IPS-11a (cell line): Measurements from ENCODE around the gene TRPC4.
A peak's percentile ranks its signal among the peaks of the same experiment; 100 is the strongest.

Experiments
- H3K4me3 ChIP-seq: one replicate; pipeline ENCODE4 v1.5.1; 2013; ENCODE audit warnings: low read depth, low read length, control low read depth

The TRPC4 gene

DNA sequence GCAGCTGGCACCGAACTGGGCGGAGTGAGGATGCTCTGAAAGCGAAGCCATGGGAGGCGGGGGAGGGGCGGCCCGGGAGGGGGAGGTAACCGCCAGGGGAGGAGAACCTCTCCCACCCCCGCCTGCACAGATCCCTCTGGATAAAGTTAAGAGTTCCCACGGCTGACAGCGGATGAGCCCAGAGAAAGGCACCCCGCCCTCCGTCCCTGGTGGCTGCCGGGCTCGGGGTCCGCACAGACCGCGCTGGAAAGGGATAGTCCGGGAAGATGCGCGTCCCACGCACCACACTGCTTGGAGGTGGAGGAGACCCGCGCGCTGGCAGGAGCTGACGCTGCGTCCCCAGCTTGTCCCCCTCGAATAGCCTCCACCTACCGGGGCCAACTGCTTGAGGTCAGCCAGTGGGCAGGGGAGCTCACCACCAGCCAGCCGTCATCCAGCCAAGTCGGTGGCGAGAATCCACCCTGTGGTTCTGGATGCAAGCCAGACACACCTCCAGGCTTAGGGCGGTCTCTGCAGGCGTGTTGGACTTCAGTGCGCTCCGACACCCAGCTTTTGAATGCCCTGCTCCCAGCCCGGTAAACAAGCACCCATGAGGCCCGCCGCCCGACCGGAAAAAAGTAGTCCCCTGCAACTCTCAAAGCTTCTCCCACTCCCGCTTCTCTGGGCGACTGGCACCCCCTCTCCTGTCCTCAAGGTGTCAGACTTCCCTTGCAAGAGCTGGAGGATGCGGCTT is at the start of gene TRPC4:
Gene TRPC4, minus strand, starts transcription at position 17 of the 733 bp plus-strand sequence. CDS start 86,439 bp downstream, outside the sequence.
- H3K4me3 ChIP-seq = peak within 1 kb of the TSS; percentile 78

DNA sequence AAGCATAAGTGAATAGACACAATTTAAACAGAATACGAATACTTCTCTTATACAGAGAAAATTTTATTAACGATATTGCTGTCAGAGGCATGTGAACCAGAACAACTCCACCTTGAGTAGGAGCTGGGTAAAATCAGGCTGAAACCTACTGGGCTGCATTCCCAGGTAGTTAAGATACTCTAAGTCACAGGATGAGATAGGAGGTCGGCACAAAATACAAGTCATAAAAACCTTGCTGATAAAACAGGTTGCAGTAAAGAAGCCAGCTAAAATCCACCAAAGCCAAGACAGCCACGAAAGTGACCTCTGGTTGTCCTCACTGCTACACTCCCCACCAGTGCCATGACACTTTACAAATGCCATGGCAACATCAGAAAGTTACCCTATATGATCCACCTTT is 49.2 kb upstream of the TRPC4 start:
- no peak overlapping the region for H3K4me3 ChIP-seq

DNA sequence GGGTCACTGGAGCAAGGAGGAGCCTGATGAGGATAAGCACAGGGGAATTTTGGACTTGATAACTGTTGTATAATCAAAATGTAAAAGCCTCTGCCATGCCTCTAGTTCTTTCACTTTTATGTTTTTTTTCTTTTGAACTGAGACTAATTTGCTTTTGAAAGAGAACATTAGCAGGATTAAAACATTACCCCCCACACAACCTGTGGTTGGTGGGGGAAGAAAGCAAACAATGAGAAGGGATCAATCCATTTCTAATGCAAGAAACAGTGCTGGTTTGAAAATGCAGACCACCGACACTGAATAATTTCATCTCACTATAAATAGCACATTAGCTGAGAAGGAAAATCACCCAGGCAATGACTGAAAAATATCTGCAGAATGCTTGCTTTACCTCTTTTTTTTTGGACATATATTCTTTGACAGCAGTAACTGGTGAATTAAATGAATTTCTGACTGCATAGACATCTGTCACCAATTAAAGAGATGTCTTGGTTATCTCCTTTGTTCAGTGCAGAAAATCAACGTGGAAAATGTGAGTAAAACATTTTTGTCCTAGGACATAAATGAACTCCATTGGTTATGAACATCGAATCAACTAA is 48.6 kb upstream of the TRPC4 start:
- no peak overlapping the region for H3K4me3 ChIP-seq

DNA sequence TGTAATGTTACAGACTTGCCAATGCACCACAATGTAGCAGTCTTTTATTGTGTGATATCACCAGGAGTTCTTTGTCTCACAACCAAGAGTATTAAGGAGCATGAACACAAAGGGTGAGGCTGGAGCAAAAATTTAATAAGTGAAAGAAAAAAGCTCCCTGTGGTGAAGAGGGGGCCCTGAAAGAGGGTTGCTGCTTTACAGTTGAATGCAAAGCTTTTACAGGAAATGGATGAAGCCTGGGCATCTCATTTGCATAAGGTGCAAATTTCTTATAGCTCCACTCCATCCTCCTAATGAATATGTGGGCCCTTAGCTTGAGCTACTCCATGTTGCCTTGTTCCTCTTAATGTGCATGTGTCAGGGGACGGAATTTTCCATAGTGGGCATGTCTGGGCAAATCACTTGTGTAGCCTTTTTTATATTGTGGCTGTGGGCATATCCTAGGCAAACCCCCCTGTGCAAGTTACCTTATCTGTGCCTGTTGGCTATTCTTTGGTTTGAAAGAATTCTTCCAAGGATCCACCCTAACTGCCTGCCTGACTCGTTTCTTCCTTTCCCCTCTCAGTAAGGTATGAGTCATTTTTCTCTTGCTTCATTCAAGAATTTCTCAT is 45.3 kb upstream of the TRPC4 start:
- H3K4me3 ChIP-seq = no peak overlapping the region

DNA sequence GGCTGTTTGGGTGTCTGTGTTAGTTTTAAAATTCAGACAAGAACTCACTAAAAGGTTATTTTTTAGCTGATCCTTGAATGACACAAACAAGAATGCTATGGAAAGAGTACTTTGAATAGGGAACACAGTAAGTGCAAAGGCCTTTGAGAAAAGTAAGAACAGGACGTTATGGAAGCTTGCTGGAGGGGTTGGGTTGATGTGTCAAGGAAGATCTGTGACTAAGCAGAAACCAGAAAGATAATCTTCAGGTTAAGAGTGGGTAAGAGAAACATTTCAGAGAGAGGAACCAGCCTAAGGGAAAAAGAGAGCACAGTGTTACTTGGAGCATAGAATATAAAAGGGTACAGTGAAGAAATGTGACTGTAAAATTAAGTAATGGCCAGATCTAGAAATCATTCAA is 41.2 kb upstream of the TRPC4 start:
- no peak overlapping the region for H3K4me3 ChIP-seq

DNA sequence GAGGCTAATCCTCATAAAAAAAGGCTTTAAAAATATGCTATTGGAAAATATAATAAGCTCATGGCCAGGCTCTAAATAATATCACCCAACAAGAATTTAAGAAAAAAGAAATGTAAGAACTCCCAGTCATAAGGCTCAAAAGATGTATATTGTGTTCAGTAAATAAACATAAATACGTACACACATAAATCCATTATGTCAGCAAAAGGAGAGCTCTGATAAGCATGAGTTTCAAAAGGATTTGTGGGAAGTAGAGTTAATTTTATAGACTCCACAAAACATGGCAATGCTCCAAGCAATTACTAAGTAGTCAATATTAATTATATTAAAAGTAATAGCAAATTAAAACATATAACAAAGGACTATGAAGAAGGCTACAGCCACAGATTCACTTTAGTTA is 37.3 kb upstream of the TRPC4 start:
- no peak overlapping the region for H3K4me3 ChIP-seq

DNA sequence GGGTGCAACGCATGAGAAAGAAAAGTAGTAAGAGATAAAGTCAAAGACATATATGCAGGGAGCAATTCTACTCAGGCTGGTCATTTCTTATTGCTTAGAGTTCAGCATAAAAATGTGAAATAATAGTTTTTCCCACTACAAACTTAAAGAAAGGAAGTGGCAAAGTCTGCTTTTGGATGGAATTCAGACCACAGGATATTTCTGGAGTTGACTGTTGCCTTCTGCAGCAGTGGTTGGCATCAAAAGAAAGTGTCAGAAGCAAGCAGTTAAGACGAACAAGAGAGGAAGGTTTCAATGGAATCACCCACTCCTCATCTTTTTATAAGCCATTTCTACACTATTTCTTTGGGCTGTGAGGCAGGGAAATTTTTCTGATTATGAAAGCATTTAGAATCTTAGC is 36.2 kb upstream of the TRPC4 start:
- H3K4me3 ChIP-seq = no peak overlapping the region

DNA sequence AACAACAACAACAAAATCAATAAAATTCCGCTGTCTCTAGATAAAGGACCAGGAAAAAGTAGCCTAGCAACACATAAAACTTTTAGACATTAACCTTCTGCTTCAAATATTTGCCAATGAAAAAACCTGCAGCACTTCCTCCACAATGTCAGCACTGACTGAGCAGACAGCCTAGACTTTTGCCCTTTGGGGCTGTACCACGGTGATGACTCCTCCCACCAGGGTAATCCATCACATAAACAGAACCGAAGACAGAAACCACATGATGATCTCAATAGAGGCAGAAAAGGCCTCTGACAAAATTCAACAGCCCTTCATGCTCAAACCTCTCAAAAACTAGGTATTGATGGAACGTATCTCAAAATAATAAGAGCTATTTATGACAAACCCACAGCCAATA is 30.2 kb upstream of the TRPC4 start:
- no peak overlapping the region for H3K4me3 ChIP-seq

DNA sequence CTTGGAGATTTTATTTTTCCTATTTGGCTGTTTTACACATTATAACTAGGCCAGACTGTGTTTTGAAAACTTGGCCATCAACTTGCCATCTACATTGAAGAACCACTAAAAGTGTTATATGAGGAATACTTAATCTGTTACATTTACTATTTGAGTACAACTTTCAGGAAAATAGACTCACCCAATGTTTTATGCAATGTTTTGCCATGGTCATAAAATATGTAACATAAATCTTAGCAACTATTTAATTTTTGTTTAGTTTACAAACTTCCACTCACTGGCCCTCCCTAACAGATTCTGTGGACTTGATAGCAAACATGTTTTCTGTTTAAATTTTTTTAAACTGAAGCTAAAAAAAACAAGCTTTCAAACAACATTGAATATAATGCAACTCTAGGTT is 23.7 kb upstream of the TRPC4 start:
- H3K4me3 ChIP-seq = no peak overlapping the region

DNA sequence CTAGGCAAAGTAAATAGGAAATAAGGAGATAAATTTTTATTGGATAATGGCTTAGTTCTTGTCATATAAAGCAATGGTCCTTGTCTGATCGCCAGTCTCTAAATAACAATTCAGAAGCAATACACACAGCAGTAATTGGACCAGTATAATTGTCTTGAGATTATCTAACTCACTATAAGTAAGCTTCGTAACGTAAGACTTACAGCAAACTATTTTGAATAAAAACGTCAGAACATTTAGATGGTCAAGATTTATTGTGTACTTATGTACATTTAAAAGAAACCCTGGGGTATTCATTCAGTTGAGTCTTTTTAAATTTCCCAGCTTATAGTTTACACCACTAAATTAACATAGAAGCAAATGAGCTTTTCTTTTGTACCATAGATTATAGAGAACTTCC is 20.2 kb upstream of the TRPC4 start:
- no peak overlapping the region for H3K4me3 ChIP-seq

DNA sequence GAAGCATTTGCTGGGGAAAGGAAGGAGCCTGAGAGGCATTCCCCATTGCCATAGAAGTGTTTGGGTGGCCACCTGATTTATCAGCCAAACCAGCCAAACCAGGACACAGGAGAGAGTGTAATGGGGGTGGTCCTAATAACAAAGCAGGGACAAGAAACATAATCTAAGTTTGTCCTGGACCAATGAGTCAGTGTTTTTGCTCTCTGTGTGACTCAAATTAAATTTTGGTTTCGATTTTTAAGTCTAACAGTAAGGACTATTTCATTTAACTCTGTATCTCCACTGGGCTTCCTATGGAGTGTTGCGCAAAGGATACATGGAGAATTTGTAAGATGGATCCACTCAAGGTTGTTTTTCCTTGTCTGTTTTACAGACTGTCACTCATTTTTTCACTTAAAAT is 19.5 kb upstream of the TRPC4 start:
- H3K4me3 ChIP-seq = no peak overlapping the region

DNA sequence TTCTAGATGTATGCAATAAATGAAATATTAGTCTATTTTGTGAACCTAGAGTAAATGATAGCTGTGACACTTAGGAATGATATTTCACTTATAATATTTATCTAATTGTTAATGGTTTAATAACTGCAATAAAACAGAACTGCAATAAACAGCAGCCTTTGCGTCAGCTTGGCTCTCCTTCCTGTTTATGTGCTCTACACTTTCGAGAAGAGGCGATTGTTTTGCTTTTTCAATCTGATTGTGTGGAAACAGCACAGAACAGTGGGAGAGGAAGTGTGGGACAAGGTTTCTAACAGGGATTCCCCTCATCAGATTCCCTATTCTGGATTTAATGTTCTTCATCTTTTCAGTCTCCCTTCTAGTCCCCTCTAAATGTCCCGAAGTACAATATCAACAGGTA is 17.3 kb upstream of the TRPC4 start:
- no peak overlapping the region for H3K4me3 ChIP-seq

DNA sequence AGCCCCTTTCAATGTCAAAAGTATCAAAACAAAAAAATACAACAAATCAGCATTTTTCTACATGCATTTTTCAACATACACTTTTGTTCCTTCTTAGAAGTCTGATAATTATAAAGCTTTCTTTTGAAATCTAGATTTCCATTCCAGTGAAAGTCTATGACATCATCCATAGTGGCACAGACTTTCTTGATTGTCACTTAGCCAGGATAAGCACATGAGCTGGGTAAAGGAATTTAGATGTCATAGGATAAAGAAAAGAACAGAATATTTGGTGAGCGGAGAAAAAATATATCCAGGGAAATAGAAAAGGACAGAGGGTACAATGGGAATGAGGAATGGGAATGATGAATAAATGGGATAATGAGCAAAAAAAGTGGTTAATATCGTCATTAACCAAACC is 15.1 kb upstream of the TRPC4 start:
- no peak overlapping the region for H3K4me3 ChIP-seq

DNA sequence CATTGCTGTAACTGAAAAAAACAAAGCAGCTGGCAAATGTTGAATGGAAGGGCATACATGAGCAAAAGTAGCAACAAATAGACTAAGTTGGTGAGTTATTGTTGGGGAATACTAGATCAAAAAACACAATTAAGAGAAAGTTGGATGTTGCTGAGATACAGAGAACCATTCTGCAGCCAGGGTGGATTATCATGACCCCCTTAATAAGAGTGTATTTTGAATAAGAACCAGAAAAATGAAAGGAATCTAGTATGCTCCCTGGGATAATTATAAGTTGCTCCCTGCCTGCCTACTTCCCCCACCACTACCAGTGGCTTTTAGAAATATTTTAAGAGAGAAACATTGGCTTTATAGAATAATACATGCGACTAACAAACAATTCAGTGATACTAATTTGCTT is 14.5 kb upstream of the TRPC4 start:
- H3K4me3 ChIP-seq = no peak overlapping the region

DNA sequence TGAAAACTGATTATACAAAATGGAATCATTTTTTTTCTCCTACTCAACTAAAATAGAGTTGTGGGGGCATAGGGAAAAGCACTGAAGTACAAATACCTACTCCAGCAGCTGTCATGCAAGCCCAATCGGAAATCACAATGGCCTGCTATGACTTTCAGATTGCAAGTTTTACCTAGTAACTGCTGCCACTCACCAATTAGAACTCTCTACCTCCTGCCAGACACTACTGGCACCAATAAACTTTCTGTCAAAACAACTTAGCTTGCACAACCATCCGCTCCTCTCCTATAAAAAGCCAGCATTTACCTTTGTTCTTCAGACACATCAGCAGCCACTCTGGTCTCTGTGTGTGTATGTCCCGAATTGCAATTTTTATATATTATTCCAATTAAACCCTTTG is 9.3 kb upstream of the TRPC4 start:
- no peak overlapping the region for H3K4me3 ChIP-seq

DNA sequence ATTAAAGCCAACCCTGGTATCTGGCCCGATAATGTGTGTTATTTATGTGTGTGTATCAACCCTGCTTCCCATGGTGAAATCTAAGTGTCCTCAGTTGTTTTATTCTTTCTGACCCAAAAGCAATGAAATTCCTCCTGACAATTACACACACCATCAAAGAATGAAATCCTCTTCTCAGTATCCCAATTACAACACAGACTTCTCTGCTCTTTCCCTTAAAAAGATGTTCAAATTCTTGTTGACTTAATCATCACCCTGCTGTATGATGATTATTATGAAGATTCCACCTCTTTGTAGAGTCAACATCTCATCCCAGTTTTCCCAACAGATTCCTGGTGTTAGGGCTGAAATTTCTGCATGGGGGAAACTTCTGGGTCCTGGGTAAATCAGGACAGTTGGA is 8.9 kb upstream of the TRPC4 start:
- H3K4me3 ChIP-seq = no peak overlapping the region

DNA sequence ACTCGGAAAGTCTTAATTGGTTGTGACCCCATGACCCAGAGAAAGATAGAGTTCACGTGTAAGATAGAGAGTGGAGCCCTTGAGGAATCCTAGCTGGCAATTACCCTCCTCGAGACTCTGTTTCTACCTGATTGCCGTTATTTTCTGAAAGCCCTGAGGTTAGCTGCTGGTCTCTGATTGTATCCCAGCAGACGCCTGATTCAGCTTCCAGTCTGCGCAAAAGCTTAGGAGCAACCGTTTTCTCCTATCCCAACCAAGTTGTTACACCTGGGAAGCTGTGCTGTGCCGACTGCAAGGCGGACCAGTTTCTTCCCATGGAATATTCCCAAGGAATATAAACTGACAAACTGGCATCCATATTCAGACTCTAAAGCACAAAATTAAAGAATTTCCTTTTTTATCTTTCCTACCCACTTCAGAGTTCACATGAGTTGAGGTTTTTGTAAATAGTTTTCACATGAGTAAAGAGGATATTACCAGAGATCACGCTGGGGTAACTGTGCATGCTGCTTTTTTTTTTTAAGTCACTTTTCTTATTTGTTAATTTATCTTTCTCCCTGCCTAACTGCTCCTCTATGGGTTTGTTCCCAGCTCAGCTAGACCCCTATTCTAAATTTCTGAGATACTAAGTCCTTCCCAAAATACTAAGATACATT is 1.5 kb upstream of the TRPC4 start:
- no peak overlapping the region for H3K4me3 ChIP-seq

DNA sequence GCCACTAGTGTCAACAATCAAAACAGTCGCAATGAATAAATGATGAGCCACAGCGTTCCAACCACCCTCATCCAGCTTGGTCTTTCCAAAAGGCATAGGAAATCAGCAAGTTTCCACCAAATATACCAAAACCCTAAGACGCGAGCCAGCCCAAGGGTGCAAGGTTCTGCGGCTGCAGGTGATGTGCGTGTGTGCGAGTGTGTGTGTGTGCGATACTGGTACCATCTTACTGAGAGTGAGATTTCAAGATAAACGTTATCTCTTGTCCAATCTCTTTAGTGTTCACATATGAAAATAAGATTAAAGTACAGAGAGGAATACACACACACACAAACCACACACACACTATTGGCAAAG is 895 bp upstream of the TRPC4 start:
- H3K4me3 ChIP-seq = peak overlapping the region; percentile 78

DNA sequence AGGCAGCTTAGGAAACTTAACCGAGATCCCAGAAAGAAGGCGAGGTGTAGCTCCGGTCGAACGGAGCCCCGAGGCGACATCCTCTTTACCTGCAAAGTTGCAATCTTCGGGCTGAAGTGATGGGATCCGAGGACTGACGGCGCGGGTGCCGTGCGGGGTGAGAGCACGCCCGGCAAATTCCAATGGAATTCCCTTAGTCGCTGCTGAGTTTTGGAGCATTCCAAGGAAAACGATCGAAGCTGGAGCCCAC is 141 bp downstream of the TRPC4 start:
- peak overlapping the region; percentile 78 for H3K4me3 ChIP-seq

DNA sequence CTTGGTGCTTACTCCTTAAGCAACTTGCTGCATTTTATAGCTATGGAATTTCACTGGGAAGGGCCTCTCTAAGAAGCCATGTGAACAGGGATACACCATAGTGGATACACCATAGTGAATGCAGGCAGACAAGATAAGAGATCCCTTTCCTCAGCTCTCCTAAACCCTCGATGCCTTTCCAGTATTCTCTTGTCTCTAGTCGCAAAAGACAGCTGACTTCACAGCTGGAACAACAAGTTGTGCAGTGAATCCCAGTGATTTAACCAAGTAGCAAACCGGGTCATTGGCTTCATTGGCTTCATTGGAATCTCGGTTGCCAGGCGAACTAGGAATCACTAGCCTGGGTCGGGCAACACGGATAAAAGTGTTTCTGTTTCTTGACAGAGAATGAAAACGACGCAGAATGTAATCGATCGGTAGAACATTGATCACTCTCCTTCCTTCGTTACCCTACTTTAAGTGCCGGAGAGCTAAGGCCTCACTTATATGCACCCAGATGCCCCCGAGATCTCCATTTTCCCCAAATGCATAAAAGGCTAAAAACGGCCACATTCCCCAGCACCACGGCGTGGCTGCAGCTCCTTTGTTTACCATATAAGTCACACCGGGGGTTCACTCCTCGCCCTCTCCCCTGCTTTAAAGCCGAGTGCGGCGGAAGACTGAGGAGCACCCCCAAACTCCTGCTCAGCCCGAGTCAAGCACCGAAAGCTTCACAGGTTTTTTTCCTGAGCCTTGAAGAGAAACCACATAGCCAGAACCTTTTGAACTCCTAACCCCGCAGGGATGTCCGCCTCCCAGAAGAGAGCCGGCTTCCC is 674 bp downstream of the TRPC4 start:
- peak overlapping the region; percentile 78 for H3K4me3 ChIP-seq

DNA sequence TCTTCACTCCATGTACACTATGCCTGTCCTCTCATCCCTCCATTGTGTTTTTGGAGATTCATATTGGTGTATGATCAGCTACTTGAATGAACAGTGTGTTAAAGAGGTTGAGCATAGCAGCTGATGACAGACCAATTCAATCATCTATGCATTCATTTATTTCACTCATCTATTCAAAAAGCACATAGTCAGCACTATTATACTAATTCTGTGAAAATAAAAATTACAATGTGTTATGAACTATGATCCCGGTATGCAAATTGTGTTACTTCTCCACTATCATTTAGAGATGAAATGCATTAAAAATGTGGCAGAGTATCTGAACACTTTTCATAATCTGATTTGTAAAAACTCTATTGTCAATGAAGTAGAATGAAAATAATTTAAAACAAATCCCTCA is 5.9 kb downstream of the TRPC4 start:
- H3K4me3 ChIP-seq = no peak overlapping the region

DNA sequence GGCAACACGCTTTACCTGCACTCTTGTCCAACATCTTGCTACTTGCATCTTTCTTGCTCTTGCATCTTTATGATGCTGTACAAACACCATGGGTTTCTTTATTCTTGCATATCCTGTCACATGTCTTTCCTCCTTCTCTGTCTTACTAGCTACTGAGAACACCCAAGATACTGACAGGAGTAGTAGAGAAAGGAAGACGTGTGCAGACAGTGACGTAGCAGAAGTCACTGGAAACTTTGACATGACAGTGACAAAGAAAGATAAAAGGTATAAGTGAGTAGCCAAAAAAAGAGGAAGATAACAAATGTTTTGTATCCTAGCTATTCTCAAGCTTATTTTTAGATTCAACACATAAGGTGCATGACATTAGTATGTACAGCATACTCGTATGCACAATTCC is 34.2 kb downstream of the TRPC4 start:
- no peak overlapping the region for H3K4me3 ChIP-seq
